Activated CD8-positive, alpha-beta memory T cell treated with anti-CD3 and anti-CD28 coated beads for 36 hours (primary cell): ENCODE results near the gene MEAK7. TPM values are rescaled to one million over a fixed set of nuclear protein-coding genes. Genes with fewer than 3 reads are reported as not detected.

Experiments used
- CTCF ChIA-PET: fragments of 350-600 bp; sonication (Branson Sonifier 250); formaldehyde crosslinking; loops from one replicate; lab custom pipeline; 2021; ENCODE audit warnings: antibody characterized with exemption; lab: Charles Lee
- POLR2A ChIA-PET: fragments of 350-600 bp; sonication (Branson Sonifier 250); formaldehyde crosslinking; loops from one replicate; lab custom pipeline; 2021; ENCODE audit warnings: antibody characterized with exemption; lab: Charles Lee
- total RNA-seq, 2 experiments: library from RNA; stranded (reverse); gene quantifications; one replicate each; pipeline ENCODE4 v1.2.3, GENCODE V29; 2021

The MEAK7 gene
- total RNA-seq, 2 experiments from 2014 or later, result 9.6 to 10.8 TPM

- CTCF ChIA-PET, result interaction anchor here (1.0 to 2.0 kb wide), 2 partner anchors 207 to 367 kb away, joined by 3 to 5 read pairs; partner anchors contain the start of gene MBTPS1
Observed at GRCh38 chr16:84483882-84484565, 20.4 kb downstream of the MEAK7 start.

GRCh38 chr16:84482951-84483881, 21.2 kb downstream of the MEAK7 start:
- ChIA-PET POLR2A (no interaction called here), CTCF (interaction anchor here (0.5 to 1.5 kb wide), 3 partner anchors 207 to 366 kb away, joined by 3 to 5 read pairs (median 3); partner anchors contain the start of gene MBTPS1)

More at GRCh38 chr16:84483882-84484565, 20.4 kb downstream of the MEAK7 start:
- POLR2A ChIA-PET, result no interaction called here

- POLR2A ChIA-PET, result no interaction called here
- CTCF ChIA-PET, result interaction anchor here (0.5 to 1.5 kb wide), 2 partner anchors 206 to 345 kb away, joined by 3 to 5 read pairs; no protein-coding TSS in a partner anchor
Observed at GRCh38 chr16:84482001-84482891, 22.2 kb downstream of the MEAK7 start.

- ChIA-PET CTCF (no interaction called here), POLR2A (no interaction called here)
Observed at GRCh38 chr16:84481051-84481735, 23.3 kb downstream of the MEAK7 start.

- POLR2A ChIA-PET, result no interaction called here
- CTCF ChIA-PET, result no interaction called here
Observed at GRCh38 chr16:84479716-84480450, 24.6 kb downstream of the MEAK7 start.

- CTCF ChIA-PET, result no interaction called here
- POLR2A ChIA-PET, result no interaction called here
Observed at GRCh38 chr16:84478172-84478947, 26.1 kb downstream of the MEAK7 start.

- POLR2A ChIA-PET, result no interaction called here
- CTCF ChIA-PET, result no interaction called here
Observed at GRCh38 chr16:84477661-84478060, 26.8 kb downstream of the MEAK7 start.

GRCh38 chr16:84476401-84476800, 28.1 kb downstream of the MEAK7 start:
- POLR2A ChIA-PET, result no interaction called here
- CTCF ChIA-PET, result no interaction called here

GRCh38 chr16:84475643-84476240, 28.7 kb downstream of the MEAK7 start:
- CTCF ChIA-PET, result no interaction called here
- POLR2A ChIA-PET, result no interaction called here

- POLR2A ChIA-PET, result no interaction called here
- CTCF ChIA-PET, result no interaction called here
Observed at GRCh38 chr16:84471966-84472365, 32.5 kb downstream of the MEAK7 start.

- CTCF ChIA-PET, result no interaction called here
- POLR2A ChIA-PET, result no interaction called here
Observed at GRCh38 chr16:84471316-84471715, 33.1 kb downstream of the MEAK7 start.

GRCh38 chr16:84467709-84468108, 36.8 kb downstream of the MEAK7 start:
- CTCF ChIA-PET, result no interaction called here
- POLR2A ChIA-PET, result no interaction called here

GRCh38 chr16:84467256-84467655, 37.2 kb downstream of the MEAK7 start:
- CTCF ChIA-PET, result no interaction called here
- POLR2A ChIA-PET, result no interaction called here

GRCh38 chr16:84466692-84467091, 37.8 kb downstream of the MEAK7 start:
- CTCF ChIA-PET, result no interaction called here

GRCh38 chr16:84465154-84465553, 39.3 kb downstream of the MEAK7 start:
- POLR2A ChIA-PET, result no interaction called here

More at GRCh38 chr16:84466692-84467091, 37.8 kb downstream of the MEAK7 start:
- POLR2A ChIA-PET, result no interaction called here

GRCh38 chr16:84464116-84464515, 40.3 kb downstream of the MEAK7 start:
- ChIA-PET CTCF (no interaction called here), POLR2A (no interaction called here)

More at GRCh38 chr16:84465154-84465553, 39.3 kb downstream of the MEAK7 start:
- CTCF ChIA-PET, result no interaction called here

GRCh38 chr16:84463221-84463620, 41.2 kb downstream of the MEAK7 start:
- CTCF ChIA-PET, result no interaction called here
- POLR2A ChIA-PET, result no interaction called here
